Measurements from ENCODE around the gene CNGA2.

GRCh38 chrX:151704041-151704663 is 30.4 kb upstream of the CNGA2 start:
- no peak for TF ChIP-seq CTCF (IDR thresholded peaks at IDR 0.05; ENCODE audit: extremely low read depth in 1 of 2, insufficient read depth in 1 of 2, low read depth in 1 of 2, low read length in 2 of 2)
- TF ChIP-seq POLR2AphosphoS5 (IDR thresholded peaks at IDR 0.05; ENCODE audit: insufficient read depth, low read depth, low read length) = no peak
- TF ChIP-seq POLR2A (IDR thresholded peaks at IDR 0.05; ENCODE audit: low read depth, low read length) = no peak
- TF ChIP-seq EZH2 (IDR thresholded peaks at IDR 0.05; ENCODE audit: borderline replicate concordance, low read depth, low read length, severe bottlenecking) = no peak
- no peak for TF ChIP-seq GATA2 (IDR thresholded peaks at IDR 0.05; ENCODE audit: insufficient read depth, insufficient read length, low read depth, low read length)
- TF ChIP-seq JUN (IDR thresholded peaks at IDR 0.05; ENCODE audit: borderline replicate concordance, insufficient read depth, insufficient read length, low read depth) = no peak
